IPS-18c (cell line): ENCODE data around the gene ASH1L.

Experiments
- H3K4me3 ChIP-seq: 2 replicates; pipeline ENCODE4 v1.7.0; 2013; ENCODE audit warnings: low read depth, mild to moderate bottlenecking, low read length, moderate library complexity; ENCODE audit not compliant: insufficient read depth
- H3K9me3 ChIP-seq: one replicate; pipeline ENCODE4 v1.6.1; 2013; ENCODE audit warnings: mild to moderate bottlenecking, low read length, moderate library complexity; ENCODE audit not compliant: control insufficient read depth, insufficient read depth

ASH1L gene

DNA sequence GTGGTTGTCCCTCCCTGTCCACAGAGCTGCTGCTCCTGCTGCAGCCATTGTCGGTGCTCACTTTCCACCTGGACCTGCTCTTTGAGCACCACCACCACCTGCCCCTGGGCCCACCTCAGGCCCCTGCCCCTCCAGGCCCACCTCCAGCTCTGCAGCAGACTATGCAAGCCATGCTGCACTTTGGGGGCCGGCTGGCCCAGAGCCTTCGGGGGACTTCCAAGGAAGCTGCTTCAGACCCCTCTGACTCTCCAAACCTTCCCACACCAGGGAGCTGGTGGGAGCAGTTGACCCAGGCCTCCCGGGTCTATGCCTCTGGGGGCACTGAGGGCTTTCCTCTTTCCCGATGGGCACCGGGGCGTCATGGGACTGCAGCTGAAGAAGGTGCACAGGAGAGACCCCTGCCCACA lies 236.0 kb downstream of the ASH1L start:
- H3K4me3 ChIP-seq, result no peak overlapping the region
- H3K9me3 ChIP-seq, result no peaks in the 10 kb centered on the region

DNA sequence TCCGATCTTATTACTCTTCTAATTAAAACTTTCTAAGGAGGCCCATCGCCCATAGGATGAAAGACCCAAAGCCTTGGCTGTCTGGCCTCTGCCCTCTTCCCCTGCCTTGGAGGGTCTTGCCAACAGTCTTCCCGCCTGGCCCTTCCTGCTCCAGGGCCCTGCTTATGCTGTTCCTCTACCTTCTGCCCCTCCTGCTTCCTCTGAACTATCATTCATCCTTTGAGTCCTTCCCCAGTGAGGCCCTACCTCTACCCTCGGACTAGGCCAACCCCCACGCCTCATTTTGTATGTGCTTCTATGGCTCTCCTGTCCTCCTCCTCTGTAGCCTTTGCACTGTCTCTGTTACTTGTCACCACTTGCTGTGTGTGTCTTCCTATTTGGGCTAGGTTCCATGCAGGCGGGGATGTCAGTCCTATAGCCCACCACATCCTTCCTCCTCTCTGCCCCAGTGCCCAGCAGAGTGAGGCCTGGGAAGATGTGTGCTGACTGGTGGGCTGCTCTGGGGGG lies 236.5 kb downstream of the ASH1L start:
- Histone ChIP-seq H3K9me3 (no peaks in the 10 kb centered on the region), H3K4me3 (peak overlapping the region; percentile 99; the same call in 1 of the 2 replicates)

DNA sequence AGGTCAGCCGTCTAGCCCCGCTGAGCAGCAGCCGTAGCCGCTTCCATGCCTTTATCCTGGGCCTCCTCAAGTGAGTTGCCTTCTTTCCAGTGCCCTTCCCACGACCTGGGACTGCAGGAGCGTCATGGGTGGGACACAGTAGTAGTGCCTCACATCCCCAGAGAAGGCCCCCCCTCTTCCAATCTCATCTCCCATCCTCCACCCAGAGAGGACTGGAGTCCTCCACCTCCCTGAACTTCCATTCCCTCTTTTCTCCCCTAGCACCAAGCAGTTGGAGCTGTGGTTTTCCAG lies 237.1 kb downstream of the ASH1L start:
- Histone ChIP-seq H3K9me3 (no peaks in the 10 kb centered on the region), H3K4me3 (peak overlapping the region; percentile 99)

DNA sequence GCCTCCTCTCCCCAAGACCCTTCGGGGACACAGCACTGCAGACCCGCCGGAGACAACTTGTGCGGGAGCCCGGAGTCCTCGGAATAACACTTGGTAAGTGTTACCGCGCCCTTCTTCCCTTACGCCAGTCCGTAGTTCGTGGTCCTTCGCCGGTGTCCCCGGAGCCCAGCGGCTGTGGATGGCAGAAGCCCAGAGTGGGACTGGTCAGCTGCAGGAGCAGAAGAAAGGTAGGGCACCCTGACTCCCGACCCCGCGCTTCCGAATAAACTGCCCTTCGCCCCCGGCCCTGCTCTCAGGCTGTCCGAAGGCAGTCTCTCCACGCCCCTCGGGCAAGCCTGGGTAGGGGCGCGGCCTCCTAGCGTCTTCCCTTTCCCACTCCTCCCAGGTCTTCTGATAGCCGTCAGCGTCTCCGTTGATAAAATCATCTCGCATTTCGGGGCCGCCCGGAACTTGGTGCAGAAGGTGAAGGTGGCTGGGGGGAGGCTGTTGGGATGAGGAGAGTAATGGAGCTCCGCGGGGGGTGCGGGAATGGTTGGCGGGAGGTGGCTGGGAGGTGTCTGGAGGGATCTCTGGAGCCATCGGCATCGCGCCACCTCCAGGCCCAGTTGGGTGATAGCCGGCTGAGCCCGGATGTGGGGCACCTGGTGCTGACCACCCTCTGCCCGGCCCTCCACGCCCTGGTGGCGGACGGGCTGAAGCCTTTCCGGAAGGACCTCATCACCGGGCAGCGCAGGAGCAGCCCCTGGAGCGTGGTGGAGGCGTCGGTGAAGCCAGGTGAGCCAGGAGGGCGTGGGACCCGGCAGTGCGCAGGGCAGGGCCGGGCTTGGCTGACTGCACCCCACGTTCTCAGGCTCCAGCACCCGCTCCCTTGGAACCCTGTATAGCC lies 237.6 kb downstream of the ASH1L start:
- Histone ChIP-seq H3K4me3 (peak overlapping the region; percentile 99), H3K9me3 (no peaks in the 10 kb centered on the region)

DNA sequence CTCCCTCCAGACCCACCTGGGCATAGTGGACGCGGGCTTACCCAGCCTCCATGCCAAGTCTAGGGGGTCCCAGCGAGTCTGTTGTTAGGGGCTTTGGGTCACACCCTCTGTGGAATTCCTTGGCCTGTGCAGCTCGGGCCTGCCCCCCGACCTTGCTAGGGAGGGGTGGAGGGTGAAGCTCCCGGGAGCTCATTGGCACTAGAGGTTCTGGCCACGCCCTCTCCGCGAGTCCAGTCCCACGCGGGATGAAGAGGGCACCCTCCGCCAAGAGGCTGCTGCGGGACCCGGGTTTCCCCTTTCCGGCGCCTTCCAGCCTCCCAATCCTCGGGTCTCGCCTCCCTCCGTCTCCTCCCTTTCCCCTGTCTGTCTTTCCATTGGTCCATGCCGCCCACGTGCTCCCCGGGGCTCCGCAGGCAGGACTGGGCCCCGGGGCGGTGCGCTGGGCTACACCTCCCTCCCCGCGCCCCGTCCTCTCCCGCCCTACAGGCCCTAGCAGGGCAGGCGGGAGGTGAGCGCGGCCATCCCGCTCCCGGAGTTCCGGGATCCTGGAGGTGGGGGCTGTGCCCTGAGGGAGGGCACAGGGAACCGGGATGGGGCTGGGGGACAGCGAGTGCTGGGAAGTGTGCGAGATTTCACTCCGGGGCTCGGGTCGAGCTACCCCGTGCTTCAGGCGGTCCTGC lies 238.4 kb downstream of the ASH1L start:
- peak overlapping the region; percentile 99 for H3K4me3 ChIP-seq

DNA sequence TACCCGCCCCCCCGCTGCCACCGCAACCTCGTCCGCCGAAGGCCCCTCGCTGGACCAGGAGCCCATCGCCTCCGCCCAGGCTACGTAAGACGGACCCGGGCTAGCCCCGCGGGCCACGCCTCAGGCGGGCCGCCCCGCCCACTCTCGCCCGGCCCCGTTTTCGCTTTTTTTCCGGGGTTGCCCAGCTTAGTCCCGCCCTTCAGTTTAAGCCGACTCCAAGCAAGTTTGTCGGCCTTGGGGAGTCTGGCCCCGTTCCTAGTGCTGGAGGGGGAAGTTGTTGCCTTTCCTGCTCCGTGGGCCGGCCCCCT lies 238.9 kb downstream of the ASH1L start:
- H3K4me3 ChIP-seq, result peak overlapping the region; percentile 99
- no peaks in the 10 kb centered on the region for H3K9me3 ChIP-seq

More for the DNA sequence above, 238.4 kb downstream of the ASH1L start:
- H3K9me3 ChIP-seq, result no peaks in the 10 kb centered on the region

DNA sequence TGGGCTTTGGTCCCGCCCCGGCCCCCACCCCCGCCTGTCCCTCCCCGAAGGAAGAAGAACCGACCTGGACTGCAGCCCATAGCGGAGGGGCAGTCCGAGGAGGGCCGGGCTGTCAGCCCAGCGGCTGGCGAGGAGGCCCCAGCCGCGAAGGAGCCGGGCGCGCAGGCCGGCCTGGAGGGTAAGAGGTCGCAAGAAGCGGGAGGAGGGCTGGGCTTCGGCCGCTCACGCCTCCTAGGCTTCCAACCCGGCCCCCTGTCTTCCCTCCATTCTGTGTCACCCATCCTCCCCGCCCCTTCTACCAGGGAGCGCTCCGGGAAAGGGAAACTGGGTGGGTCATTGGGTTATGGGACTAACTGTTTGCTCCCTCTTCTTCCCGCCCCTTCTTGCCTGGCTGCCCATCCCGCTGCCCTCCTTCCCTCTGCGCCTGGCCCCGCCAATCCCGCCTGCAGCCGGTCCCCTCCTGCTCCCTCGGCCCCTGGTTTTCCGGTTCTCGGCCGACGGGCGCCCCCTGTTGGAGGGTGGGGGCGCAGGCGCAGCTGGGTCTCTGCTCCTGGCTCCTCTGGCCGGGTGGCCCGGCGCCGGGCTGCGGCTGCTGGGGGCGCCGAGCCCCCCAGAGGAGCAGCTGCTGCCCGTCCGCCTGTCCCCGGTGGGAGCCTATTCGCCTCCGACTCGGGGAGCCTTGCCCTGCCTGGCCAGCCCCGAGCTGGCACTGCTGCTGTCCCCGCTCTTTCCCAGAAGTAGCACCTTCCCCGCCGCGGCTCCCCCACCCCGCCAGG lies 239.5 kb downstream of the ASH1L start:
- Histone ChIP-seq H3K4me3 (peak overlapping the region; percentile 99), H3K9me3 (no peaks in the 10 kb centered on the region)

DNA sequence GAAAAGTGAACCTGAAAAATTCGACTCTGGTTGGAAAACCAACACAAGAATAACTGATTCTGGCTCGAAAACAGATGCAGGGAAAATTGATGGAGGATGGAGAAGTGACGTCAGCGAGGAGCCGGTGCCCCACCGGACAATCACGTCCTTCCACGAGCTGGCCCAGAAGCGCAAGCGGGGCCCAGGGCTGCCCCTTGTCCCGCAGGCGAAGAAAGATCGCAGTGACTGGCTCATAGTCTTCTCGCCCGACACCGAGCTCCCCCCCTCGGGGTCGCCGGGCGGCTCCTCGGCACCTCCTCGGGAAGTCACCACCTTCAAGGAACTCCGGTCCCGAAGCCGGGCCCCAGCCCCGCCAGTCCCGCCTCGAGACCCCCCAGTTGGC lies 240.0 kb downstream of the ASH1L start:
- peak overlapping the region; percentile 99; the same call in 1 of the 2 replicates for H3K4me3 ChIP-seq
- H3K9me3 ChIP-seq, result no peaks in the 10 kb centered on the region

DNA sequence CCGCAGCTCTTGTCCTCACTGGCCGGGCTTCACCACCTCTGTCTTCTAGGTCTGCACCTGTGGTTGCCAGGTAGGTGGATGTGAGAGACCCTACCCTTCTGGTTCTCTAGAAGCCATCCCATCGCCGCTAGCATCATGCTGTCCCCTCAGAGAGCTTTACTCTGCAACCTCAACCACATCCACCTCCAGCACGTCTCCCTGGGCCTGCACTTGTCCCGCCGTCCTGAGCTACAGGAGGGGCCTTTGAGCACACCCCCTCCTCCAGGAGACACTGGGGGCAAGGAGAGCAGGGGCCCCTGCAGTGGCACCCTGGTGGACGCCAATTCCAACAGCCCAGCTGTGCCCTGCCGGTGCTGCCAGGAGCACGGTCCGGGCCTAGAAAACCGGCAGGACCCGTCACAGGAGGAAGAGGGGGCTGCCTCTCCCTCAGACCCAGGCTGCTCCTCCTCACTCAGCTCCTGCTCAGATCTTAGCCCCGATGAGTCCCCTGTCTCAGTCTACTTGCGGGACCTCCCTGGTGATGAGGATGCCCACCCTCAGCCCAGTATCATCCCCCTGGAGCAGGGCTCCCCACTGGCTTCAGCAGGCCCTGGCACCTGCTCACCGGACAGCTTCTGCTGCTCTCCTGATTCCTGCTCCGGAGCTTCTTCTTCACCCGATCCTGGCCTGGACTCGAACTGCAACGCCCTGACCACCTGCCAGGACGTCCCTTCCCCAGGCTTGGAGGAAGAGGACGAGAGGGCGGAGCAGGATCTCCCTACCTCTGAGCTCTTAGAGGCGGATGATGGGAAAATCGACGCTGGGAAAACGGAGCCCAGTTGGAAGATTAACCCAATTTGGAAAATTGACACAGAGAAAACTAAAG lies 240.7 kb downstream of the ASH1L start:
- Histone ChIP-seq H3K4me3 (peak overlapping the region; percentile 99; the same call in 1 of the 2 replicates), H3K9me3 (no peaks in the 10 kb centered on the region)

DNA sequence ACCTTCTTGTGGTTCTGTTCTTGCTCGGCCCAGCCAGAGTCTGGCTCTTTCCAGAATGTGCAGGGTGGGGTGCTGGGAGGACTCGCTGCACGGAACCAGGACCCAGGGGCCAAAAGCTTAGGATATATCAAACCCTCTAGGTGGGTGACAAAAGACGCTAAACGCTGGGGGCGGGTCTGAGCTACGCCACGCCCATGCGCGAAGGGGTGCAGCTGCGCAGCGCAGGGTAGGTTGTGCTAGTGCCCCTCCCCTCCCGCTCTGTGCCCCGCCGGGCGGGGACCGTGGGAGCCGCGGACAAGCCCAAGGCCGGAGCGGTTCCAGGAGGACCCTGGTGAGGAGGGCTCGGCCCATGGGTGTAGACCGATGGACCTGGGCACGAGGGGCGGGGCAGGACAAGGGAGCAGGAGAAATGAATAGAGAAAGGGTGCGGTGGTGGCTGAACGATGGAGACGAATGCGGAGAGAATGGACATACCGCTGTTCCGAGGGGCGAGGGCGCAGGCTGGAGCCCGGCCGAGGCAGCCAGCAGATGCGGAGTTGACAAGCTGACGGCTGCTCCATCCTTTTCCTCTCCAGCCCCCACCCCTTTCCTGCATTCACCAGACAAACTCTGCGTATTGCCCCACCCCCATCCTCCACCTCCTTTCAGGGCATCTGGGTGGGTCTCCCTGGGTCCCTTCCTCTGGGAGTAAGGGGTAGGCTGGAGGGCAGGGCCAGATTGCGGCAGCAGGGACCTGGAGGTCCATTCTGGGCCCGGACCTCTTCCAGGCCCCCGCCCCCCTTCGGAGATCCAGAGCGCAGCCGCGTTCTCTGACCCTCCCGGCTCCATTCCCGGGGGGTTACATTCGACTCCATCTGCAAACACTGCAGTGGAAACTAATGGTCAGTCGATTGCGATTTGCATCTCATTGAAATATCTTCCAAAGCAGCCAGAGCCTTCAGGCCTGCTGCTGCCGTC lies 241.7 kb downstream of the ASH1L start, which contains the start of gene RUSC1:
TSS of gene RUSC1 (plus strand) at position 234 of the 957 bp plus-strand sequence. CDS start 880 bp downstream, outside the sequence.
- Histone ChIP-seq H3K9me3 (no peaks in the 10 kb centered on the region), H3K4me3 (peak within 1 kb of the TSS; percentile 99)

DNA sequence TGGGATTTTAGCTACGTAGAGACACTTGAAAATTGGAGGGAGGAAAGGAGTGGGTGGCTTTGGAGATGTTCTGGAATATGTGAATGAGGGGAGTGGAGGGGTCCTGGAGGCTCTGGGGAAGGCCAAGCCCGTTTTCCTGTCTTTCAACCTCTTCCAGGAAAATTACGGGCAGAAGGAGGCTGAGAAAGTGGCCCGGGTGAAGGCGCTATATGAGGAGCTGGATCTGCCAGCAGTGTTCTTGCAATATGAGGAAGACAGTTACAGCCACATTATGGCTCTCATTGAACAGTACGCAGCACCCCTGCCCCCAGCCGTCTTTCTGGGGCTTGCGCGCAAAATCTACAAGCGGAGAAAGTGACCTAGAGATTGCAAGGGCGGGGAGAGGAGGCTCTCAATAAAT lies 242.4 kb downstream of the ASH1L start:
- Histone ChIP-seq H3K4me3 (peak overlapping the region; percentile 99), H3K9me3 (no peaks in the 10 kb centered on the region)

DNA sequence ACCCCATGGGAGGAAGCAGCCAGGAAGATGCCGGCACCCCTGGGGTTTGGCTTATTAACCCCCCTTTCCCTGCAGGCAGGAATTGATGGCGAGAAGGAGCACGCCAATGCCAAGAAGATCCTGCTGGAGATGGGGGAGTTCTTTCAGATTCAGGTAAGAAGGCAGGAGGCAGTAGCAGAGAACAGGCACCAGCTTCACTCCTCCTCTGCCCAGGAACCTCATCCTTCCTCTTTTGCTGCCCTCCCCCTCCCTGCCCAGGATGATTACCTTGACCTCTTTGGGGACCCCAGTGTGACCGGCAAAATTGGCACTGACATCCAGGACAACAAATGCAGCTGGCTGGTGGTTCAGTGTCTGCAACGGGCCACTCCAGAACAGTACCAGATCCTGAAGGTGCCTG lies 243.1 kb downstream of the ASH1L start:
- H3K9me3 ChIP-seq, result no peaks in the 10 kb centered on the region
- H3K4me3 ChIP-seq, result no peak overlapping the region

DNA sequence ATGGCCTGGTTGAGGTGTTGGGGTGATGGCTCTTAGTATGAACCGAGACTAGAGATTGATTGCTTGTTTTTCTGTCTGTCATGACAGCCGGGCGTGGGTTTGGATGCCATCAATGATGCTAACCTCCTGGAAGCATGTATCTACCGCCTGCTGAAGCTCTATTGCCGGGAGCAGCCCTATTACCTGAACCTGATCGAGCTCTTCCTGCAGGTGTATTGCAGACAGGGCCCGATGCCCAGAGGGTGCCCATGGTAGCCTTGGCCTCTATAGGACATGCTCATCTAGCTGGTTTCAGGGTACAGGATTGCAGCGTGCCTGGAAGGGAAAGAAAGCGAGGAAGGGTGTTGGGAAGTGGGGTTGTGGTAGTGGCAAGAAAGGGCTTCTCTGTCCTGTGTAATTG lies 244.5 kb downstream of the ASH1L start:
- H3K9me3 ChIP-seq, result no peaks in the 10 kb centered on the region
- H3K4me3 ChIP-seq, result no peak overlapping the region

DNA sequence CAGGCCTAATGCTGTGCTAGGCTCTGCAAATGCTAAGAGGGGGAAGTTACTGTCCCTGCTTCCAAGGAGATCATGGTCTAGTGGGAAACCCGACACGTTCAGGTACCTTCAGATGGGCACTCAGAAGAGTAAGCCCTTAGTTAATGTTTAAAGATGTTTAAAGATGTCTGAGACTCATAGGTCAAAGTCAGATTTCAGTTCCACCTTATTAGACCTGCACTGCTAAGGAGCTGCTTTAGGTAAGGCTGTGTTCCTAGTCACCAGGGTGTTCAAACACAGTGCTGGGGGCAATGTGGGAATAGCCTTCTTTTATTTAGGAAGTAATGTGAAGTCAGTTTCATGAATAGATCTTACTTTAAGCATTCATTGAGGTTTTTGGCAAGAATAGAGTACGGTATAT lies 245.7 kb downstream of the ASH1L start:
- Histone ChIP-seq H3K9me3 (no peaks in the 10 kb centered on the region), H3K4me3 (no peak overlapping the region)

DNA sequence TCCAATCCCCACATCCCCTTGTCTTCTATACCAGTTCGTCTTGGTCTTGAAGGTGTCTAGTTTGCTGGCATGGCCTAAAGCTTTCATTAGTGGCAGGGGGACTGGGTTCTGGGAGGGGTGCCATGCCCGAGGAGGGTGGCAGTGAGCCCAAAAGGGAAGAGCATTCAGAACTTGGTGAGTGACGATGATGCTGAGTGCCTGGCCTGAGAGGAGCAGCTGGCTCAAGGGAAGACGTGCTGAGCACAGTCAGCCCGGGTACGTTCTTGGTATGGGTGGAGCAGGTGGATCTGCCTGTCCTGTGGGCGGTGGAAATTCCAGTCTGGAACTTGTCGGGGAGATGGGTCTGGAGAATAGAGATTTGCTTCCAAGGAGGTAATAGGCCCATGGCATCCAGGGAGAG lies 249.3 kb downstream of the ASH1L start:
- H3K4me3 ChIP-seq, result no peak overlapping the region

More for the DNA sequence above, 249.3 kb downstream of the ASH1L start:
- no peaks in the 10 kb centered on the region for H3K9me3 ChIP-seq
